ENCODE data around the gene SPACDR.

DNA sequence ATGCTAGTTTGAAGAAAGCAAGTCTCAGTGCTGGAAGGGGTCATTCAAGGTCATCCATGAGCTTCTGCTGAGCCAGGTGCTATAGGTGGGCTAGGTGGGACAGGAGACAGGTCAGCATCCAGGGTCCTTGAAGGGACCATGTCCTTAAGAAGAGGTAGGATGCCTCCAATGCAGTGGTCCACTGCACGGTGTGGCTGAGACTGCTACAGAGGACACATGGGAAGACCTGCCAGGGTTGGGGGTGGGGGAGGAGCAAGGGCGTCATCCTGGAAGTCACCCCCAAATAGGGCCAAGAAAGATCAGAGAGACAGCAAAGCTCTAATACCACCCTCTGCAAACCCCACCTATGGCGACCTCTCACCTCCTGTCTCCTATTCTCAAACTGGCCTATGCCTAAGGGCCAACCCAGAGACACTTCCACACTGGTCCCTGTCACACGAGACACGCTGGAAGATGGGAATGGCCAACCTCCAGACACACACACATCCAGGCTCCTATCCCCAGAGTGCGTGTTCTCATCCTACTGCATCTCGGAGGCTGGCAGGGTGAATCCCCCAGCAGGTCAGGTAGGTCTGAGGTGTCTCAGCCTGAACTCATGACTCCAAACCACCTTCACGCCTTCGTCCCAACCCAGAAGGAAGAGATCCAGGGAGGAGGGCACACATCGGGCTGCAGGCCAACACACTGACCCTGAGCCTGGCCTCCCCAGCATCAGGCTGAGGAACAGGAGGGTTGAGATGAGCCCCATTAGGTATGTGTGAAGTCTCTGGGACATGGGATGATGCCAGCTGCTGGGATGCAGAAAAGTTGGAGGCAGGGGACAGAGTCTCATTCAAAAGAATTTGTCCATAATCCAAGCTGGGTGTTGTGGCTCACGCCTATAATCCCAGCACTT is 22.2 kb downstream of the SPACDR start:
- TF ChIP-seq, protein P1, sequence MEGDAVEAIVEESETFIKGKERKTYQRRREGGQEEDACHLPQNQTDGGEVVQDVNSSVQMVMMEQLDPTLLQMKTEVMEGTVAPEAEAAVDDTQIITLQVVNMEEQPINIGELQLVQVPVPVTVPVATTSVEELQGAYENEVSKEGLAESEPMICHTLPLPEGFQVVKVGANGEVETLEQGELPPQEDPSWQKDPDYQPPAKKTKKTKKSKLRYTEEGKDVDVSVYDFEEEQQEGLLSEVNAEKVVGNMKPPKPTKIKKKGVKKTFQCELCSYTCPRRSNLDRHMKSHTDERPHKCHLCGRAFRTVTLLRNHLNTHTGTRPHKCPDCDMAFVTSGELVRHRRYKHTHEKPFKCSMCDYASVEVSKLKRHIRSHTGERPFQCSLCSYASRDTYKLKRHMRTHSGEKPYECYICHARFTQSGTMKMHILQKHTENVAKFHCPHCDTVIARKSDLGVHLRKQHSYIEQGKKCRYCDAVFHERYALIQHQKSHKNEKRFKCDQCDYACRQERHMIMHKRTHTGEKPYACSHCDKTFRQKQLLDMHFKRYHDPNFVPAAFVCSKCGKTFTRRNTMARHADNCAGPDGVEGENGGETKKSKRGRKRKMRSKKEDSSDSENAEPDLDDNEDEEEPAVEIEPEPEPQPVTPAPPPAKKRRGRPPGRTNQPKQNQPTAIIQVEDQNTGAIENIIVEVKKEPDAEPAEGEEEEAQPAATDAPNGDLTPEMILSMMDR (IDR thresholded peaks at IDR 0.05), result no peak
- TF ChIP-seq POLR2A (IDR thresholded peaks at IDR 0.05; ENCODE audit: low read depth) (no peak), EP300 (IDR thresholded peaks at IDR 0.05) (no peak)

All from esophagus muscularis mucosa (tissue), 4 donors.